ENCODE data around the gene HIP1R.
A peak's percentile ranks its signal among the peaks of the same experiment; 100 is the strongest.

The HIP1R gene

DNA sequence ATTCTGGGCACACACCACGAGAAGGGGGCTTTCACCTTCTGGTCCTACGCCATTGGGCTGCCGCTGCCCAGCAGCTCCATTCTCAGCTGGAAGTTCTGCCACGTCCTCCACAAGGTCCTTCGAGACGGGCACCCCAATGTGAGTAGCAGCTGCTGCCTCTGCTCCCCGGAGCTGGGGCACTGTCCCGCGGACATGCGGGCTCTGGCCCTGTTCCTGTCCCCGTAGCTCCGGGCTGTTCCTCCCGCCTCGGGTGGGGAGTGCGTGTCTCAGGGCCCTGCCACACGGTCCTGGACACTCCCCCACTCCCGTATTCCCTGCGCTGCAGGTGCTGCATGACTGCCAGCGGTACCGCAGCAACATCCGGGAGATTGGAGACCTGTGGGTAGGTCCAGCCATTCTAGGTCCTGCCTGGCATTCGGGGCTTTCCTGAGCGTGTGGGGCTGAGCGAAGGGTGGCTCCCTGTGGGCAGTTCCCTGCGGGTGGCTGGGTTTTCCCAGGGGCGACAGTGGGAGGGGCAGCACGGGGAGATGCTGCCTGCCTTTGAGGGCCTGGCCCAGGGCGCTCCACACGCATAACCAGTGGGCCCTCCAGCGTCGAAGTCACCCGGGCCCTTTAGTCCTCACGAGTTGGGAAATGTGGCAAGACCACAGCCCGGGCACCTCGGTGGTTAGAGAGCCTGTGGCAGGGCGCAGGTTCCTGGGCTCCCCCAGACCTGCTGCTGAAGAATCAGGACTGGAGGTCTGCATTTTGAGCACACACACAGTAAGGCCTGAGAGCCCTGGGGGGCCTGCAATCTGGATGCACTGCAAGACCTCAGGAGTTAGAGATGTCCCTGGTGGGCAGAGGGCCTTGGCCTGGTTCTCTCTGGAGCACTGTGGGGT is 13.5 kb downstream of the HIP1R start:
- no peak for DNase-seq (ENCODE audit: low spot score)

DNA sequence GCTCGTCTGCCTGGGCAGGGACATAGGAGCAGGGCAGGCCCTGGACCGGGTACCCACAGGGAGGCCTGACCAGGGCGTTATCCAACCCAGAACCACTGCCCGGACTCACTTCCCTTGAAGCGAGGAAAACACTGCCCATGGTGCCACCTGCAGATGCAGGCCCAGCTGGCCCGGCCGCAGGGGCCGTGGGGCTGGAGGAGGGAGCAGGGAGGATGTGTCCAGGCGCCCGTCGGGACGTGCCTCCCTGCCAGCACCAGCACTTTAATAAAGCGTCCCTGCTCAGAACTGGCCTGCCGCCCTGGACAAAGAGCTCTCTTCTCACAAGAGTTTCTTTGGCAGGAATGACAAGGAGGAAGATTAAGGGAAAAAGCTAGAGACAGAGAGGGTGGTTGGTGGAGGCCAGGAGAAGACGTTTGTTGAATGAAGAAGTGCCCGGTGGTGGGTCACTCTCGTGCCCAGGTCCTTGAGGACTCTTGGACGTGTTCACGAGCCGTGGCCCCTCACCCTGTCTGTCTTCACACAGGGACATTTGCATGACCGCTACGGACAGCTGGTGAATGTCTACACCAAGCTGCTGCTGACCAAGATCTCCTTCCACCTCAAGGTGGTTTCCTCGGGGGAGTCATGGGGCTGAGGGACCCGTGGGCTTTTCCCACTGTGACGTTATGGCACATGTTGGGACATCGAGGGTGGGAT is 14.2 kb downstream of the HIP1R start:
- DNase-seq (ENCODE audit: low spot score), result no peak

DNA sequence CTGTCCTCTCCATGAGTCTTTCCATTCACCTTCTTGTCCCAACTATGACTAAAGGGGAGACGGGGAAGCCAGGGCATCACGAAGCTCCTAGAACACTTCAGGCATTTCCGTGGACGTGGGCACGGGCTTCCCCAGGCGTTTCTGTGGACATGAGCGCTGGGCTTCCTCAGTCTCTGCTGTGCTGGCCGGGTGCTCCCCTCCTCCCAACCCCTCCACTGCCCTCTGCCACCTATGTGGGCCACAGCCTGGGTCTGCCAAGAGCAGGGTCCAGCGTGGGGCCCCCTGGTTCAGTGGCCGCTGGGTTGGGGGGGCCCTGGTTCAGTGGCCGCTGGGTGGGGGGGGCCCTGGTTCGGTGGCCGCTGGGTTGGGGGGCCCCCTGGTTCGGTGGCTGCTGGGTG is 14.8 kb downstream of the HIP1R start:
- no peak for DNase-seq (ENCODE audit: low spot score)

GRCh38 chr12:122850695-122851350 is 15.6 kb downstream of the HIP1R start:
- DNase-seq (ENCODE audit: low spot score), result no peak

GRCh38 chr12:122851820-122852219 is 16.6 kb downstream of the HIP1R start:
- no peak for DNase-seq (ENCODE audit: low spot score)

DNA sequence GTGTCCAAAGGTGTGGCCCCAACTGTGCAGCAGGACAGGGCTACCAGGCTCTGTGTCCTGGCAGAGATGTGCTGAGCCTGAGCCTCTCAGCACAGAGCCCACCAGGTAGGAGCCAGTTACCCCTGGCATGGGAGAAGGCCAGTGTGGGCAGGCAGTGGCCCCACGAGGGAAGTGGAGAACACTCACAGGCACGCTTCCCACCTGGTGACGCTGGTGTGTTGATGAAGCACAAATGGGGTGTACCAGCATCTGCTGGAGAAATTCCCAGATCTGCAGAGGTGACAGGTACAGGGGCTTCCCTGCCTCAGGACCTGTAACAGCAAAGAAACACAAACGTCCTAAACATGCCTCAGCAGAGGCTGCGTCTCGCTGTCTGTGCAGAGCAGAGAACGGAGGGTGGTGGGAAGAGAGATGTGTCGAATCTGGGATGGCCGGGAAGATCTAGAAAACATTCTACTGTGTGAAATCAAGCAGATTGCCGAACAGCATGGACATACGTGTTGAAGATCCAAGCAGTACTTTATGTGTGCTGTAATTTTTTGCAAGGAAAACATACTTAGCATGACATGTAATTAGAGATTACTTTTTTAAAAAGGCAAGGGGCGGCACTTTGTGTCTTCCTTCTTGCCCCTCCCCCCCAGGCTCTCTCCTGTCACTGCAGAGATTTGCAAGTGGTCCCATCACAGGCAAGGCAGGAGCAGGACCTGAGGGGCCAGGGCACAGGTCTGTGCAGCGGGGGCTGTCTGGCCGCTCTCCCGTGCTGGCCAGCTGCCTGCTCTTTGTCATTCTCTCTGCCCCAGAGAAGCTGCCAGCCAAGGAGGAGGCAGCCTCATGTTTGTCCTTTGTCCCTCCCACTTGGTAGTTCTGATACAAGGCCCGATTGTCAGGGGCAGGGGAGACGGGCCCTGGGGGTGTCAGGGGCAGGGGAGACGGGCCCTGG is 17.3 kb downstream of the HIP1R start:
- DNase-seq (ENCODE audit: low spot score), result no peak

DNA sequence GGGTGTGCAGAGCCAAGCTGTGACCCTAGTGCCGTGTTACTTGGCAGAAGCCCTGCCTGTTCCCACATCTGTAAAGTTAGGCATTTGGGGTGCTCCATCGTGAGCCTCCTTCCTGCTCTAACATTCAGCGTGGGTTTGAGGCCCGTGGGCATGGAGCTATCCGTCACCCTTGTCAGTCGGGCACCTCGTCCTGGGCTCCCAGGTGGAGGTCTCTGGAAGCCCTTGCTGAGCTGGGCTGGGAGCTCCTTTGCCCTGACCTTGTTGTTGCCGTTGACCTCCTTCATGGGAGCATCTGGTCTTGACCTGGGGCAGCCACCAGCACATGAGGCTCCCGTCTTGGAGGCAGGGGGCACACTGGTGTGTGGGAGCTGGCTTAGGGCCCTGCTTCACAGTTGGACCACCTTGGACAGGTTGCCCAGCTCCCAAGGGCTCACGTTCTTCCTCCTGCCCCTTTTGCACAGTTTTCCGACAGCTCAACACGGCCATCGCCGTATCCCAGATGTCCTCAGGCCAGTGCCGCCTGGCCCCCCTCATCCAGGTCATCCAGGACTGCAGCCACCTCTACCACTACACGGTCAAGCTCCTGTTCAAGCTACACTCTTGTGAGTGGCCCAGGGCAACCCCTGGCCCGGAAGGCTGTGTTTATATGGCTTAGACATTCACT is 18.5 kb downstream of the HIP1R start:
- no peak for DNase-seq (ENCODE audit: low spot score)

- DNase-seq (ENCODE audit: low spot score), result no peak
Observed at GRCh38 chr12:122854554-122854953, 19.3 kb downstream of the HIP1R start.

DNA sequence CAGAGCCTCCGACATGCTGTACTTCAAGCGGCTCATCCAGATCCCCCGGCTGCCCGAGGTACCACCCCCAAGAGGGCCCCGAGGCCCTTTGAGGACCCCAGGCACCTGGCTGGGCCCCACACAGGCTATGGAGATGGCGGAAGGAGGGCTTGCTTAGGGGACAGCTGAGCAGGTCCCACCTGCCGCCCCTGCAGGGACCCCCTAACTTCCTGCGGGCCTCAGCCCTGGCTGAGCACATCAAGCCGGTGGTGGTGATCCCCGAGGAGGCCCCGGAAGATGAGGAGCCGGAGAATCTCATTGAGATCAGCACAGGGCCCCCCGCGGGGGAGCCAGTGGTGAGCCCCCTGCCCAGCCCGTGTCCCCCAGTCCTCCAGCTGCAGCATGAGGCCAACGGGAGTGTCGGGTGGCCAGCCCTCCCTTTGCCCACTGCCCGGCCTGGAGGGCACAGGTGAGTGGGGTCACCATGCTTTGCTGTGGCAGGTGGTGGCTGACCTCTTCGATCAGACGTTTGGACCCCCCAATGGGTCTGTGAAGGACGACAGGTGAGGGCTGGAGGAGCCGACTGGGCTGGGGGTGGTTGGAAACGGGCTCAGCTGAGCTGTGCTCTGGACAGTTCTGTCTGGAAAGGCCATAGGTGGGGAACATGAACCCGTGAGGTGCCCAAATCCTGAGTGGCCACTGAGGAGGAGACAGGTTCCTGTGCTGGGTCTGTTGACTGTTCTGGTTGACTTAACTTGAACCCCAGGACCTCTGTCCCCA is 20.0 kb downstream of the HIP1R start:
- DNase-seq (ENCODE audit: low spot score), result no peak

DNA sequence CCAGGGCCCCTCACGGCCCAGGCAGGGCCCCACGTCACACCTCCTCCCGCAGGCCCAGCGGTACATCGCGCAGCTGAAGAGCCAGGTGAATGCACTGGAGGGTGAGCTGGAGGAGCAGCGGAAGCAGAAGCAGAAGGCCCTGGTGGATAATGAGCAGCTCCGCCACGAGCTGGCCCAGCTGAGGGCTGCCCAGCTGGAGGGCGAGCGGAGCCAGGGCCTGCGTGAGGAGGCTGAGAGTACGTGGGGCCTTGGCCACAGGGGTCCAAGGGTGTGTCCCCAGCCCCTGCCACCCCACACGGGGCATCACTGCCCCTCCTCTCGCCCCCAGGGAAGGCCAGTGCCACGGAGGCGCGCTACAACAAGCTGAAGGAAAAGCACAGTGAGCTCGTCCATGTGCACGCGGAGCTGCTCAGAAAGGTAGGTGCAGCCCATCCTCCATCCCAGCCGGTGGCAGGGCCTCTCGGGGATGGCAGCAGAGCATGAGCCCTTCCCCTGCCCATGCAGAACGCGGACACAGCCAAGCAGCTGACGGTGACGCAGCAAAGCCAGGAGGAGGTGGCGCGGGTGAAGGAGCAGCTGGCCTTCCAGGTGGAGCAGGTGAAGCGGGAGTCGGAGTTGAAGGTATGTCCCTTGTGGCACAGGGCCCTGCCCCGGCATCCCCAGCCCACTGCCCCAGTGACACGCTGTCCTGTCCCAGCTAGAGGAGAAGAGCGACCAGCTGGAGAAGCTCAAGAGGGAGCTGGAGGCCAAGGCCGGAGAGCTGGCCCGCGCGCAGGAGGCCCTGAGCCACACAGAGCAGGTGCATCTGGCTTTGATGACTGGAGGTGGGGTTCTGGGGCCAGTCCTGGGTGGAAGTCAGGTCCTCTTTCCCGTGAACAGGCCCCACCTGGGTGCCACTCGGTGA is 20.9 kb downstream of the HIP1R start:
- DNase-seq (ENCODE audit: low spot score), result no peak

DNA sequence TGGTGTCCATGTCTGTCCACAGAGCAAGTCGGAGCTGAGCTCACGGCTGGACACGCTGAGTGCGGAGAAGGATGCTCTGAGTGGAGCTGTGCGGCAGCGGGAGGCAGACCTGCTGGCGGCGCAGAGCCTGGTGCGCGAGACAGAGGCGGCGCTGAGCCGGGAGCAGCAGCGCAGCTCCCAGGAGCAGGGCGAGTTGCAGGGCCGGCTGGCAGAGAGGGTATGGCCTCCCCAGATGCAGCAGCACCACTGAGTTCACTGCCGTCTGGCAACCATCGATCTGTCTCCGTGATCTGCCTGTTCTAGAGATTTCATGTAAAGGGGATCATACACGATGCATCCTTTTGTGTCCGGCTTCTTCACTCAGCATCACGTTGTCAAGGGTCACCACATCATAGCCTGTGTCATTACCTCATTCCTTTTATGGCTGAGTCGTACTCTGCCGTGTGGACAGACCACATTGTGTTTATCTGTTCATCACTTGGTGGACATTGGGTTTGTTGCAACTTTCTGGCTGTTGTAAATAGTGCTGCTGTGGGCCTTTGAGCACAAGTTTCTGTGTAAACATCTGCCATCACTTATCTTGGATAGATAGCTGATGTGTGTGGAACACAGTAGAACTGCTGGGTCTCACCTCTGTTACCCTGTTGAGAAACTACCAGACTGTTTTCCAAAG is 21.9 kb downstream of the HIP1R start:
- DNase-seq (ENCODE audit: low spot score), result no peak

DNA sequence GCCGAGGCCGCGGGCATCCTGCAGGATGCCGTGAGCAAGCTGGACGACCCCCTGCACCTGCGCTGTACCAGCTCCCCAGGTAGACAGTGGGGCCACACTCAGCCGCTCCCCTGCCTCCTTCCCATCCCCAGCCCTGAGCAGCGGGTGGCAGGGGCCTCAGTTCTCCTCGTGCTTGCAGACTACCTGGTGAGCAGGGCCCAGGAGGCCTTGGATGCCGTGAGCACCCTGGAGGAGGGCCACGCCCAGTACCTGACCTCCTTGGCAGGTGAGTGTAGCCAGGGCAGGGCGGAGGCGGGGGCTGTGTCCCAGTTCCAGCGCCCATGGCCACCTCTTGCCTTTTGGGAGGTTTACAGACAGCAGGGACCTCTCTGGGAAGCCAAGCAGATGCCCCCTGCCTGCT is 22.9 kb downstream of the HIP1R start:
- no peak for DNase-seq (ENCODE audit: low spot score)

GRCh38 chr12:122858591-122859302 is 23.5 kb downstream of the HIP1R start:
- DNase-seq (ENCODE audit: low spot score), result no peak

DNA sequence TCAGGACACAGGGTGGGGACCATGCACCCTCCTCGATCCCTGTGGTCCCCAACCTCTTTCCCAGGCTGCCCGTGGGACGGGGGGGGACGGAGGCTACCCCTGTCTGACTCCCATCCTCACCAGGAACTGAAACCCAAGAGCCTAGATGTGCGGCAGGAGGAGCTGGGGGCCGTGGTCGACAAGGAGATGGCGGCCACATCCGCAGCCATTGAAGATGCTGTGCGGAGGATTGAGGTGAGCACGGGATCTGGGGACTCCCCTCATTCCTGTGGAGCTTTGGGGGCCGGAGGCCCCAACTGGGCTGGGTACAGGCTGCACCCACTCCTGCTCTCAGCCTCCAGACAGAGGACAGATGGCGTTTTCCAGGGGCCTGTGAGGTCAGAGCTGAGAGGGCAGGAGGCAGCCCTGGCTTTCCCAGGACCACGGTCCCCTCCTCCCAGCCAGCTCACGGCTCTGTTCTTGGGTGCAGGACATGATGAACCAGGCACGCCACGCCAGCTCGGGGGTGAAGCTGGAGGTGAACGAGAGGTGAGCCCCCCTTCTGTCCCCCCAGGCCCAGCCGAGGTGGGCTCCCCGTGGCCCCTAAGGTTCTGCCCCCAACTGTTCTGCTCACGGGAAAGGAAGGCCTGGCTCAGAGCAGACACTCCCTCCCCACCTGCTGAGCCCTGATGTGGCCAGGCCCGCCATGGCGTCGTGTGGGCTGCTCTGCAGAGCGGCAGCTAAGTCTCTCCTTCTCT is 24.2 kb downstream of the HIP1R start:
- no peak for DNase-seq (ENCODE audit: low spot score)

DNA sequence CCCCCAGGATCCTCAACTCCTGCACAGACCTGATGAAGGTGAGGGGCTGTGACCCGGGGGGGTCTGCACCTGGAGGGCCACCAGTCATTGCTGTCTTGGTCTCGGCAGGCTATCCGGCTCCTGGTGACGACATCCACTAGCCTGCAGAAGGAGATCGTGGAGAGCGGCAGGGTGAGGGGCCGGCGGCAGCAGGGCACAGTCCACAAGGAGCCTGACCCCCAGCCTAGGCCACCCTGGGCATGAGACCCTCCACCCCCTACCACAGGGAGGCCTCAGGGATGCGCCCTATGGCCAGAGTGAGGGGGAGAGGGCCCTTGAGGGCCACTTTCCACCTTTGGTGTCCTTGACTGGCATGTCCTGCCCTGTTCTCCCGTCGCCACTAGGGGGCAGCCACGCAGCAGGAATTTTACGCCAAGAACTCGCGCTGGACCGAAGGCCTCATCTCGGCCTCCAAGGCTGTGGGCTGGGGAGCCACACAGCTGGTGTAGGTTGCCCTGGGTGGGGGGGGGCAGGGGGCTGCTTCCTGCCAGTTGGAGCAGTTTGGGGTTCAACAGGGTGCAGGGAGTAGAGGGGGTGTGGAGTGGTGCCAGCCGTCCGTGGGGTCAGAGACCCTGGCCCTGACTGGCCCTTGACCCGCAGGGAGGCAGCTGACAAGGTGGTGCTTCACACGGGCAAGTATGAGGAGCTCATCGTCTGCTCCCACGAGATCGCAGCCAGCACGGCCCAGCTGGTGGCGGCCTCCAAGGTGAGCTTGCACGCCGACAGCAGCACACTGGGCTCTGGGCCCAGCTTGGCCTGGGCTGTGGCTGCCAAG is 25.0 kb downstream of the HIP1R start:
- peak; percentile 89 for DNase-seq (ENCODE audit: low spot score)

GRCh38 chr12:122860854-122861586 is 25.8 kb downstream of the HIP1R start:
- peak; percentile 41 for DNase-seq (ENCODE audit: low spot score)
